Loucy (cell line): ENCODE data around the gene COL5A1.

Experiments used
- H2AFZ ChIP-seq: fragments of 200-600 bp; sonication (generic); 2 replicates; pipeline ENCODE4 v1.6.0; 2016; ENCODE audit warnings: antibody characterized with exemption, mild to moderate bottlenecking, low read length, moderate library complexity
- H3F3A ChIP-seq: fragments of 200-600 bp; 2 replicates; pipeline ENCODE4 v1.6.0; 2016; ENCODE audit warnings: antibody characterized with exemption, low read depth, mild to moderate bottlenecking
- H3K27me3 ChIP-seq: fragments of 200-600 bp; sonication (generic); 2 replicates; pipeline ENCODE4 v1.6.1; 2014; ENCODE audit warnings: low read length, mild to moderate bottlenecking; ENCODE audit not compliant: insufficient read depth, poor library complexity, severe bottlenecking
- H3K36me3 ChIP-seq: fragments of 200-600 bp; sonication (generic); 2 replicates; pipeline ENCODE4 v1.6.1; 2016; ENCODE audit warnings: low read length; ENCODE audit not compliant: insufficient read depth
- H3K4me1 ChIP-seq: fragments of 200-600 bp; sonication (generic); 2 replicates; pipeline ENCODE4 v1.5.1; 2014; ENCODE audit warnings: low read length, mild to moderate bottlenecking; ENCODE audit not compliant: insufficient read depth, poor library complexity, severe bottlenecking
- H3K4me2 ChIP-seq: fragments of 200-600 bp; sonication (generic); 2 replicates; pipeline ENCODE4 v1.6.0; 2014; ENCODE audit warnings: antibody characterized with exemption, low read length, low read depth, mild to moderate bottlenecking; ENCODE audit not compliant: poor library complexity, severe bottlenecking
- H3K4me3 ChIP-seq: fragments of 200-600 bp; sonication (generic); 2 replicates; pipeline ENCODE4 v1.5.1; 2014; ENCODE audit warnings: low read length, mild to moderate bottlenecking, mixed read lengths; ENCODE audit not compliant: poor library complexity, severe bottlenecking
- H3K79me2 ChIP-seq: fragments of 200-600 bp; sonication (generic); 2 replicates; pipeline ENCODE4 v1.6.1; 2014; ENCODE audit warnings: low read length; ENCODE audit not compliant: insufficient read depth
- H3K9ac ChIP-seq: fragments of 200-600 bp; sonication (generic); 2 replicates; pipeline ENCODE4 v1.6.0; 2014; ENCODE audit warnings: mild to moderate bottlenecking, low read depth, low read length, moderate library complexity; ENCODE audit not compliant: poor library complexity, severe bottlenecking
- H3K9me2 ChIP-seq: fragments of 200-600 bp; sonication (generic); replicated peaks from 2 replicates; pipeline ENCODE4 v1.6.1; 2016; ENCODE audit warnings: low read depth, low read length, mixed read lengths
- H3K9me3 ChIP-seq: fragments of 200-600 bp; sonication (generic); 2 replicates; pipeline ENCODE4 v1.6.1; 2014; ENCODE audit warnings: mild to moderate bottlenecking, antibody characterized with exemption, low read length, low read depth; ENCODE audit not compliant: insufficient read depth
- H4K20me1 ChIP-seq: fragments of 200-600 bp; sonication (generic); 2 replicates; pipeline ENCODE4 v1.6.0; 2014; ENCODE audit warnings: antibody characterized with exemption, low read length, mild to moderate bottlenecking; ENCODE audit not compliant: insufficient read depth, poor library complexity, severe bottlenecking
- CTCF ChIP-seq: fragments of 200-600 bp; sonication (generic); conservative IDR thresholded peaks from 2 replicates; pipeline ENCODE4 v1.5.1; 2014; ENCODE audit warnings: mild to moderate bottlenecking, antibody characterized with exemption, low read length
- EZH2phosphoT487 ChIP-seq: fragments of 200-600 bp; IDR thresholded peaks from 2 replicates; pipeline ENCODE4 v1.6.1; 2018; ENCODE audit warnings: antibody characterized with exemption, mild to moderate bottlenecking, moderate library complexity, borderline replicate concordance

The COL5A1 gene

GRCh38 chr9:134835987-134836386 is 194.4 kb downstream of the COL5A1 start:
- no peaks in the 10 kb centered on the region for H3K36me3 ChIP-seq
- no peaks in the 10 kb centered on the region for H3K9me3 ChIP-seq
- H3K27me3 ChIP-seq = no peaks in the 10 kb centered on the region
- no peaks in the 10 kb centered on the region for H3K9me2 ChIP-seq
- no peak overlapping the region for H2AFZ ChIP-seq
- H4K20me1 ChIP-seq = no peaks in the 10 kb centered on the region
- H3K4me2 ChIP-seq = no peak overlapping the region
- no peaks in the 10 kb centered on the region for H3K79me2 ChIP-seq
- TF ChIP-seq EZH2phosphoT487 = no peak
- TF ChIP-seq CTCF = no peak
- no peak overlapping the region for H3K4me3 ChIP-seq
- no peak overlapping the region for H3K9ac ChIP-seq
- H3K4me1 ChIP-seq = no peaks in the 10 kb centered on the region
- no peaks in the 10 kb centered on the region for H3F3A ChIP-seq

- Histone ChIP-seq H3K79me2 (no peaks in the 10 kb centered on the region), H3K36me3 (no peaks in the 10 kb centered on the region), H3K9ac (no peak overlapping the region), H3K9me2 (no peaks in the 10 kb centered on the region), H3K9me3 (no peaks in the 10 kb centered on the region), H3F3A (no peaks in the 10 kb centered on the region), H2AFZ (no peak overlapping the region), H3K4me2 (no peak overlapping the region), H3K4me3 (no peak overlapping the region), H3K27me3 (no peaks in the 10 kb centered on the region), H4K20me1 (no peaks in the 10 kb centered on the region), H3K4me1 (no peaks in the 10 kb centered on the region)
- TF ChIP-seq CTCF = no peak
- no peak for TF ChIP-seq EZH2phosphoT487
These were observed 194.9 kb downstream of the COL5A1 start for GRCh38 chr9:134836406-134836970.

GRCh38 chr9:134837529-134837928 is 195.9 kb downstream of the COL5A1 start:
- Histone ChIP-seq H3K27me3 (no peaks in the 10 kb centered on the region), H3K36me3 (no peaks in the 10 kb centered on the region)
- TF ChIP-seq EZH2phosphoT487 (no peak), CTCF (no peak)

More at GRCh38 chr9:134837529-134837928, 195.9 kb downstream of the COL5A1 start:
- Histone ChIP-seq H3K4me3 (no peak overlapping the region), H3K4me1 (no peaks in the 10 kb centered on the region), H2AFZ (no peak overlapping the region), H4K20me1 (no peaks in the 10 kb centered on the region), H3K9me3 (no peaks in the 10 kb centered on the region), H3K79me2 (no peaks in the 10 kb centered on the region), H3K9ac (no peak overlapping the region), H3K4me2 (no peak overlapping the region), H3F3A (no peaks in the 10 kb centered on the region), H3K9me2 (no peaks in the 10 kb centered on the region)
